Ovary (tissue), 9 donors: Measurements from ENCODE around the gene MAP3K12. TPM values are rescaled to one million over a fixed set of nuclear protein-coding genes. Genes with fewer than 3 reads are reported as not detected.

Source experiments
- DNase-seq, 5 donors: peaks; one replicate each; pipeline ENCODE4 v3.0.0-alpha.2; 2019 to 2020
- H3K27ac ChIP-seq, 2 donors: fragments of 200-600 bp; one replicate each; pipeline versions ENCODE4 v1.5.1 to v1.8.0; 2019 to 2022
- H3K27me3 ChIP-seq: fragments of 200-600 bp; one replicate; pipeline ENCODE4 v1.8.0; 2022
- H3K36me3 ChIP-seq: fragments of 200-600 bp; sonication (generic); one replicate; pipeline ENCODE4 v1.5.1; 2019
- H3K4me1 ChIP-seq: one replicate; pipeline ENCODE4 v1.8.1; 2013; ENCODE audit warnings: mild to moderate bottlenecking, moderate library complexity; ENCODE audit not compliant: insufficient read depth
- H3K4me3 ChIP-seq: fragments of 200-600 bp; sonication (generic); one replicate; pipeline ENCODE4 v1.5.1; 2017
- H3K9me3 ChIP-seq, 2 donors: fragments of 200-600 bp in 1 of 2; sonication (generic) in 1 of 2; one replicate each; pipeline versions ENCODE4 v1.5.1 to v1.8.1; 2013 to 2019; ENCODE audit warnings: mild to moderate bottlenecking in 1 of 2, moderate library complexity in 1 of 2
- CTCF ChIP-seq, 3 donors: fragments of 450-650 bp in 2 of 3; fragments of 200-600 bp in 1 of 3; IDR thresholded peaks; one replicate each; pipeline versions ENCODE4 v1.5.1 to v1.8.0; 2016 to 2022; ENCODE audit warnings: antibody characterized with exemption in 3 of 3, mild to moderate bottlenecking in 1 of 3
- EP300 ChIP-seq: sonication (generic); formaldehyde crosslinking; IDR thresholded peaks from one replicate; pipeline ENCODE4 v1.6.1; 2017; ENCODE audit warnings: antibody characterized with exemption
- POLR2A ChIP-seq: fragments of 450-650 bp; IDR thresholded peaks from one replicate; pipeline ENCODE4 v1.6.1; 2017; ENCODE audit warnings: antibody characterized with exemption, mild to moderate bottlenecking, moderate library complexity
- WGBS, 3 donors: extraction: QIAGEN DNeasy Blood & Tissue Kit in 1 of 3; methylation state at CpG; one replicate each; pipeline versions ENCODE4 v1.1.5 to v1.1.7; 2013 to 2017; 5-methylcytosine and 5-hydroxymethylcytosine counted together
- intact Hi-C, 4 donors: fragments of 100-400 bp; cut with DNase I; formaldehyde crosslinking; loops; one replicate each; pipeline versions ENCODE4 v1.11.0 to v1.15.1; 2022 to 2023
- polyA plus RNA-seq, 2 donors: library from polyadenylated mRNA; stranded (reverse); fragments of 200-250 nt in 1 of 2; fragments of 350-450 nt in 1 of 2; fragmentation: Illumina TruSeq in 1 of 2; extraction: RNeasy Lipid Tissue Mini Kit (QIAGEN cat#74804) in 1 of 2; gene quantifications; one replicate each; pipeline ENCODE4 v1.2.3, GENCODE V29; 2013 to 2014
- total RNA-seq, 7 donors: library from RNA; depleted of rRNA in 2 of 7; stranded (reverse); fragments of >200 nt in 2 of 7; fragmentation: NEBNext Ultra II Directional in 3 of 7; extraction: Animal tissue kit (Norgen Biotek cat#: 25700) in 3 of 7; gene quantifications; one replicate each; pipeline versions ENCODE4 v1.1.0 to v1.2.4, GENCODE V29; 2016 to 2023
- donor health status: DM: no; HTN: no; CAD: no; lungs with moderate emphysema.
- donor health status: DM: no; HTN: no; CAD: no.
- donor health status: Bipolar disorder and iron deficiency.
- donor health status: DM: yes; HTN: yes; CAD: no.
- donor health status: DM: no; HTN: no; CAD: no.
- donor health status: DM: yes; HTN: yes; CAD: no.

MAP3K12 gene
- total and polyA plus RNA-seq, 9 donors: 19.5 to 53.2 (median 30.8) TPM

GRCh38 chr12:53502983-53503728, 3.9 kb upstream of the MAP3K12 start:
- Histone ChIP-seq H3K27ac (peak overlapping the region; percentile 37 to 99), H3K4me3 (no peak overlapping the region), H3K9me3 (no peaks in the 10 kb centered on the region), H3K27me3 (no peaks in the 10 kb centered on the region), H3K4me1 (peaks cover 20% of the 10 kb centered on the region), H3K36me3 (no peaks in the 10 kb centered on the region)
- 56 to 62% (median 61%) methylated on average over 10 of the region's 10 CpGs for WGBS, 3 donors
- peak in 4 of 5 donors; percentile 37 to 52 (median 48) for DNase-seq
- TF ChIP-seq CTCF (IDR thresholded peaks at IDR 0.05) (no peak), EP300 (no peak), POLR2A (no peak)
- intact Hi-C loops: loop anchor here (5.0 to 10.0 kb wide), 4 partner anchors 61 to 286 kb away; partner anchors contain the start of genes AAAS (in 4 of the 4) and PRR13 (in 1 of the 4)

- Histone ChIP-seq H3K27me3 (no peaks in the 10 kb centered on the region), H3K36me3 (no peaks in the 10 kb centered on the region), H3K4me3 (no peak overlapping the region), H3K4me1 (peaks cover 20% of the 10 kb centered on the region), H3K9me3 (no peaks in the 10 kb centered on the region), H3K27ac (peak overlapping the region; percentile 37 to 99)
- intact Hi-C loops: loop anchor here (5.0 to 10.0 kb wide), 4 partner anchors 60 to 285 kb away; partner anchors contain the start of genes AAAS (in 4 of the 4) and PRR13 (in 1 of the 4)
- TF ChIP-seq POLR2A: no peak
- no peak for TF ChIP-seq EP300
- no peak for TF ChIP-seq CTCF (IDR thresholded peaks at IDR 0.05)
- WGBS, 3 donors: 7 to 11% (median 10%) methylated on average over 9 of the region's 9 CpGs
- peak; percentile 40 to 72 (median 50) for DNase-seq
These were observed 3.1 kb upstream of the MAP3K12 start for GRCh38 chr12:53502331-53502730.

- H3K4me1 ChIP-seq: peaks cover 20% of the 10 kb centered on the region
- H3K4me3 ChIP-seq: peak overlapping the region; percentile 75
- H3K36me3 ChIP-seq: no peaks in the 10 kb centered on the region
- peak in 1 of 3 donors; percentile 8 for TF ChIP-seq CTCF (IDR thresholded peaks at IDR 0.05)
- TF ChIP-seq EP300: no peak
- no peak for TF ChIP-seq POLR2A
- intact Hi-C loops: loop anchor here (2.0 to 10.0 kb wide), 5 partner anchors 49 to 284 kb away; partner anchors contain the start of genes AAAS (in 4 of the 4), PCBP2 (in 2 of the 4) and PRR13 (in 1 of the 4)
- 20 to 42% (median 26%) methylated on average over 9 to 10 of the region's 10 CpGs for WGBS, 3 donors
- no peaks in the 10 kb centered on the region for H3K9me3 ChIP-seq
- H3K27ac ChIP-seq: peak overlapping the region; percentile 86 to 99
- peak in 3 of 5 donors; percentile 46 to 95 (median 61) for DNase-seq
- no peaks in the 10 kb centered on the region for H3K27me3 ChIP-seq
These were observed 2.4 kb upstream of the MAP3K12 start for GRCh38 chr12:53501615-53502181.

GRCh38 chr12:53500776-53501614, 1.7 kb upstream of the MAP3K12 start, which contains the start of gene TARBP2:
Gene TARBP2 (plus strand): TSS chr12:53501283. CDS start chr12:53501409, 126 bp downstream.
- peak; percentile 97 to 100 (median 99) for DNase-seq
- peaks cover 23% of the 10 kb centered on the region for H3K4me1 ChIP-seq
- intact Hi-C loops: loop anchor here (2.0 to 10.0 kb wide), 5 partner anchors 48 to 284 kb away; partner anchors contain the start of genes AAAS (in 4 of the 4), PCBP2 (in 2 of the 4) and PRR13 (in 1 of the 4)
- WGBS, 3 donors: 0 to 1% (median 0%) methylated on average over 71 to 74 of the region's 74 CpGs
- no peaks in the 10 kb centered on the region for H3K27me3 ChIP-seq
- no peaks in the 10 kb centered on the region for H3K36me3 ChIP-seq
- TF ChIP-seq CTCF (IDR thresholded peaks at IDR 0.05) (peak in 1 of 3 donors; percentile 7), EP300 (peak; percentile 51), POLR2A (peak; percentile 65)
- no peaks in the 10 kb centered on the region for H3K9me3 ChIP-seq
- H3K4me3 ChIP-seq: peak within 1 kb of the TSS; percentile 75
- H3K27ac ChIP-seq: peak within 1 kb of the TSS; percentile 86 to 99
